ENCODE measurements around the gene SPINK4. TPM values are rescaled to one million over a fixed set of nuclear protein-coding genes. Genes with fewer than 3 reads are reported as not detected.
A peak's percentile ranks its signal among the peaks of the same experiment; 100 is the strongest.

Gene SPINK4
- total RNA-seq, 6 experiments from 2014 or later, result not detected

DNA sequence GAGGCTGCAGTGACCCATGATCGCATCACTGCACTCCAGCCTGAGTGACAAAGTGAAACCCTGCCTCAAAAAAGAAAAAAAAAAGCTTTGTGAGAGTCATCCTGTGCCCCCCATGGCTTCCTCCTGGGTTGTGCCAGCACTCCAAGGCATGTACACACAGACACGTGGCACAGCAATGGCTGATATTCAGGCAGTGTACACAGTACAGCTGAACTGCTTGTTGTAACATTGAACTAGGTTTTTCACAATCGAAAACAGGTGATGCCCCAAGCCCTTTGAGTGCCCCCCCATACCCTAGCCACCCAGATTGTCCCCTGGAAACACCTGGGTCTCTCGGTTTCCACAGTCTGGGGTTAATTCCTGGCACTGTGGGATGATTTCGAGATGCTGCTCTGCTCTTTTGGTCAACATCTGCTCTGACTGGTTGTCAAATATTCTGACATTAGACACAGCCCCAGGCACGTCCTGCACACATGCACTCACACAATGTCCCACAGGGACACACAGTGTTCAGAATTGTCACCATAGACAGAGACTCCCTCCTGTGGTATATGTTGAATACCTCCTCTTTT, 9.2 kb downstream of the SPINK4 start:
- Histone ChIP-seq H3K27ac (no peak overlapping the region), H3K9me3 (no peaks in the 10 kb centered on the region), H3K4me3 (no peak overlapping the region), H3K27me3 (no peaks in the 10 kb centered on the region), H3K4me1 (no peaks in the 10 kb centered on the region), H3K36me3 (peaks cover 0 to 16% (median 9%) of the 10 kb centered on the region in 4 donors)
- TF ChIP-seq, protein P1, sequence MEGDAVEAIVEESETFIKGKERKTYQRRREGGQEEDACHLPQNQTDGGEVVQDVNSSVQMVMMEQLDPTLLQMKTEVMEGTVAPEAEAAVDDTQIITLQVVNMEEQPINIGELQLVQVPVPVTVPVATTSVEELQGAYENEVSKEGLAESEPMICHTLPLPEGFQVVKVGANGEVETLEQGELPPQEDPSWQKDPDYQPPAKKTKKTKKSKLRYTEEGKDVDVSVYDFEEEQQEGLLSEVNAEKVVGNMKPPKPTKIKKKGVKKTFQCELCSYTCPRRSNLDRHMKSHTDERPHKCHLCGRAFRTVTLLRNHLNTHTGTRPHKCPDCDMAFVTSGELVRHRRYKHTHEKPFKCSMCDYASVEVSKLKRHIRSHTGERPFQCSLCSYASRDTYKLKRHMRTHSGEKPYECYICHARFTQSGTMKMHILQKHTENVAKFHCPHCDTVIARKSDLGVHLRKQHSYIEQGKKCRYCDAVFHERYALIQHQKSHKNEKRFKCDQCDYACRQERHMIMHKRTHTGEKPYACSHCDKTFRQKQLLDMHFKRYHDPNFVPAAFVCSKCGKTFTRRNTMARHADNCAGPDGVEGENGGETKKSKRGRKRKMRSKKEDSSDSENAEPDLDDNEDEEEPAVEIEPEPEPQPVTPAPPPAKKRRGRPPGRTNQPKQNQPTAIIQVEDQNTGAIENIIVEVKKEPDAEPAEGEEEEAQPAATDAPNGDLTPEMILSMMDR (IDR thresholded peaks at IDR 0.05), result no peak
- TF ChIP-seq POLR2A (IDR thresholded peaks at IDR 0.05), result no peak
- intact Hi-C loops (cut with DNase I), result no loop called here
- DNase-seq, result no peak
- no peak for ATAC-seq
- 57% methylated on average over 3 of the region's 6 CpGs for WGBS (ENCODE audit: insufficient coverage, low coverage, low lambda C conversion rate, missing lambda C conversion rate)

GRCh38 chr9:33249983-33250382, 10.0 kb downstream of the SPINK4 start:
- TF ChIP-seq POLR2A (IDR thresholded peaks at IDR 0.05), result no peak
- TF ChIP-seq, protein P1 (IDR thresholded peaks at IDR 0.05), result no peak
- no peak for ATAC-seq
- Histone ChIP-seq H3K4me1 (no peaks in the 10 kb centered on the region), H3K27me3 (no peaks in the 10 kb centered on the region), H3K36me3 (peaks cover 0 to 24% (median 15%) of the 10 kb centered on the region in 4 donors), H3K4me3 (no peak overlapping the region), H3K27ac (no peak overlapping the region), H3K9me3 (no peaks in the 10 kb centered on the region)
- 97% methylated on average over 2 of the region's 2 CpGs for WGBS (ENCODE audit: insufficient coverage, low coverage, low lambda C conversion rate, missing lambda C conversion rate)
- no peak for DNase-seq
- intact Hi-C loops (cut with DNase I), result no loop called here

GRCh38 chr9:33250458-33250995, 10.6 kb downstream of the SPINK4 start:
- peaks cover 3 to 29% (median 20%) of the 10 kb centered on the region in 4 donors for H3K36me3 ChIP-seq
- DNase-seq, result no peak

GRCh38 chr9:33254211-33254610, 14.2 kb downstream of the SPINK4 start:
- intact Hi-C loops (cut with DNase I), result no loop called here
- peaks cover 7 to 64% (median 37%) of the 10 kb centered on the region in 4 donors for H3K36me3 ChIP-seq
- H3K27ac ChIP-seq, result no peak overlapping the region
- TF ChIP-seq POLR2A (IDR thresholded peaks at IDR 0.05), result no peak
- TF ChIP-seq, protein P1 (IDR thresholded peaks at IDR 0.05), result no peak
- no peak for ATAC-seq
- H3K27me3 ChIP-seq, result no peaks in the 10 kb centered on the region
- no peak overlapping the region for H3K4me3 ChIP-seq
- no peak for DNase-seq
- no peaks in the 10 kb centered on the region for H3K4me1 ChIP-seq
- H3K9me3 ChIP-seq, result no peaks in the 10 kb centered on the region
- 100% methylated on average over 3 of the region's 4 CpGs for WGBS (ENCODE audit: insufficient coverage, low coverage, low lambda C conversion rate, missing lambda C conversion rate)

More at GRCh38 chr9:33250458-33250995, 10.6 kb downstream of the SPINK4 start:
- Histone ChIP-seq H3K27ac (no peak overlapping the region), H3K4me1 (no peaks in the 10 kb centered on the region), H3K4me3 (no peak overlapping the region), H3K9me3 (no peaks in the 10 kb centered on the region), H3K27me3 (no peaks in the 10 kb centered on the region)
- WGBS (ENCODE audit: insufficient coverage, low coverage, low lambda C conversion rate, missing lambda C conversion rate), result 50% methylated on average over 1 of the region's 1 CpG
- intact Hi-C loops (cut with DNase I), result no loop called here
- TF ChIP-seq, protein P1 (IDR thresholded peaks at IDR 0.05), result no peak
- TF ChIP-seq POLR2A (IDR thresholded peaks at IDR 0.05), result no peak
- ATAC-seq, result peak in 3 of 4 donors; percentile 14 to 57 (median 50)
